Measurements from ENCODE around the gene MYRIP.
A peak's percentile ranks its signal among the peaks of the same experiment; 100 is the strongest.

GRCh38 chr3:39809995-39810595, 686 bp downstream of the MYRIP start:
- TF ChIP-seq CTCF (conservative IDR thresholded peaks at IDR 0.05 in 1 of 2, IDR thresholded peaks at IDR 0.05 in 1 of 2; ENCODE audit: extremely low read depth in 1 of 2, insufficient read depth in 1 of 2, low read depth in 1 of 2, low read length in 2 of 2) (no peak), EZH2 (IDR thresholded peaks at IDR 0.05; ENCODE audit: borderline replicate concordance, low read length) (peak; percentile 98)
